ENCODE results near the gene VAV2. TPM values are rescaled to one million over a fixed set of nuclear protein-coding genes. Genes with fewer than 3 reads are reported as not detected.

Gene VAV2
- polyA plus RNA-seq, 1 of the 3 experiments (the other 2 are of a cell fraction) = 14.9 TPM

DNA sequence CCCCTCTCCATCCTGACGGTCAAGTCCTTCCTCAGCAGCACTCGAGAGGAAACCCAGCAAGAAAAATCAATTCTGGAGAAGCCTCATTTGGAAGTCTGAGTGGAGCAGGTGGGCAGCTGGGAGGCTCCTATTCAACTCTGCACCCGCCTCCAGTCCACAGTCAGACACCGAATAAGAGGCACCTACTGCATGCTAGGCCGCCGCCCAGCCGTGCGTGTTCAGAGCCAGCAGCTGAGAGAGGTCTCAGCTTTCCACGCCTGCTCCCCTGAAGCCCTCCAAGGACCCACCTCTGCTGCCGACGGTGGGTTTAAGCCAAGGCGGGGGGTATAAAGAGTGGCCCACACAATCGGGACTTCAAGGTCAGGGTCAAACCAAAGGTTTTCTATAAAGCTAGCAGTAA, 41.9 kb downstream of the VAV2 start:
- H3F3A ChIP-seq (replicated peaks; ENCODE audit: insufficient read depth) = peaks cover 7% of the 10 kb centered on the region
- no peak overlapping the region for H3K27ac ChIP-seq (ENCODE audit: low read depth in 2 of 2, low read length in 1 of 2)
- peaks cover 3 to 50% of the 10 kb centered on the region in 2 experiments; a peak in 3 of 4 replicates for H3K4me1 ChIP-seq (ENCODE audit: control insufficient read depth in 1 of 2, insufficient read depth in 2 of 2, low read depth in 1 of 2, low read length in 1 of 2)
- H3K4me2 ChIP-seq = no peak overlapping the region
- CTCF ChIA-PET = interaction anchor here (1.1 to 1.5 kb wide), 2 partner anchors 41 to 44 kb away, joined by 3 to 8 read pairs; no protein-coding TSS in a partner anchor
- POLR2A ChIA-PET = no interaction called here
- DNase-seq = no peak
- no peaks in the 10 kb centered on the region for H3K9me3 ChIP-seq
- peaks cover 84% of the 10 kb centered on the region for H4K20me1 ChIP-seq (ENCODE audit: insufficient read depth)
- no peak overlapping the region for H3K9ac ChIP-seq
- 89% methylated on average over 11 of the region's 13 CpGs for WGBS (ENCODE audit: low lambda C conversion rate)
- TF ChIP-seq IRF3 (IDR thresholded peaks at IDR 0.05; ENCODE audit: low read depth, low read length) (no peak), TAF1 (IDR thresholded peaks at IDR 0.05; ENCODE audit: borderline replicate concordance, low read depth, low read length) (no peak), RCOR1 (IDR thresholded peaks at IDR 0.05; ENCODE audit: low read length) (no peak)
- TF ChIP-seq, protein P1, sequence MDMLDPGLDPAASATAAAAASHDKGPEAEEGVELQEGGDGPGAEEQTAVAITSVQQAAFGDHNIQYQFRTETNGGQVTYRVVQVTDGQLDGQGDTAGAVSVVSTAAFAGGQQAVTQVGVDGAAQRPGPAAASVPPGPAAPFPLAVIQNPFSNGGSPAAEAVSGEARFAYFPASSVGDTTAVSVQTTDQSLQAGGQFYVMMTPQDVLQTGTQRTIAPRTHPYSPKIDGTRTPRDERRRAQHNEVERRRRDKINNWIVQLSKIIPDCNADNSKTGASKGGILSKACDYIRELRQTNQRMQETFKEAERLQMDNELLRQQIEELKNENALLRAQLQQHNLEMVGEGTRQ (IDR thresholded peaks at IDR 0.05; ENCODE audit: borderline replicate concordance, low read depth, low read length) = no peak
- no peaks in the 10 kb centered on the region for H3K27me3 ChIP-seq (ENCODE audit: insufficient read depth)
- H2AFZ ChIP-seq (ENCODE audit: low read depth) = no peak overlapping the region
- H3K9me2 ChIP-seq = no peaks in the 10 kb centered on the region
- peaks cover 98% of the 10 kb centered on the region for H3K79me2 ChIP-seq (ENCODE audit: insufficient read depth)
- no peaks in the 10 kb centered on the region for H3K36me3 ChIP-seq (replicated peaks in 1 of 2; ENCODE audit: control insufficient read depth in 1 of 2, insufficient read depth in 2 of 2, low read length in 1 of 2)
- no peak overlapping the region for H3K4me3 ChIP-seq (ENCODE audit: low read depth in 2 of 2, low read length in 1 of 2)

DNA sequence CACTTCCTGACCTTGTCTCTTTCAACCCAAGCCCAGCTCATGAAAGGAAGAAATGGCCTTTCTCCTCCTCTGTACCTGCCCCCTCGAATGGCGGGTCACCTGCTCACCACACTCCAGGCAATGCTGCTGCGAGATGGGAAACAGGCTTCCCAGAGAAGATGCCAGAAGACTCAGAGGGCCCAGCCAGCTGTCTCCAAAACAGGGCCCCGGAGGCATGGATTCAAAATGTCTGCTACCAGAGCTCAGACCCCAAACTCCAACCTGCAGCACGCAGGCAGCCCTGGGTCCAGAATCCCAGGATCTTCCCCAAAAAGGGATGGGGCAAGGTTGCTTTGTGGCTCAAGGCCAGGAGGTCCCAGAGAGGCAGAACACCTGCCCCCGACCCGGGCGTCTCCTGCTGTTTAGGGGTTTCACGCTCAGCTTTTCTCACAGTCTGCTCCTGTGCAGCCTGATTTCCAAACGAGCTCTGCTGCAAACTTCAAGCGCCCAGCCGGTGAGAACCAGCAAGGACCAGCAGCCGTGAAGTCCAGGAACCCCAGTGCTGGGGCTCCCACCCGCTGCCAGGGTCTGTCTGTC, 42.5 kb downstream of the VAV2 start:
- H3K9ac ChIP-seq = no peak overlapping the region
- no peak overlapping the region; a peak in 1 of 4 replicates for H3K27ac ChIP-seq (ENCODE audit: low read depth in 2 of 2, low read length in 1 of 2)
- no peak overlapping the region for H3K4me2 ChIP-seq
- H3K27me3 ChIP-seq (ENCODE audit: insufficient read depth) = no peaks in the 10 kb centered on the region
- H3K4me3 ChIP-seq (ENCODE audit: low read depth in 2 of 2, low read length in 1 of 2) = no peak overlapping the region
- POLR2A ChIA-PET = no interaction called here
- no peaks in the 10 kb centered on the region for H3K36me3 ChIP-seq (replicated peaks in 1 of 2; ENCODE audit: control insufficient read depth in 1 of 2, insufficient read depth in 2 of 2, low read length in 1 of 2)
- TF ChIP-seq GATA2 (CRISPR knock-in tag; IDR thresholded peaks at IDR 0.05) (no peak), RFX5 (IDR thresholded peaks at IDR 0.05; ENCODE audit: low read length) (no peak), RAD21 (IDR thresholded peaks at IDR 0.05; ENCODE audit: low read length) (no peak), CHD2 (IDR thresholded peaks at IDR 0.05; ENCODE audit: low read length, partially characterized antibody) (no peak), SIN3A (IDR thresholded peaks at IDR 0.05; ENCODE audit: borderline replicate concordance, low read depth, low read length) (no peak), MEF2A (IDR thresholded peaks at IDR 0.05; ENCODE audit: borderline replicate concordance, low read depth) (no peak), RCOR1 (IDR thresholded peaks at IDR 0.05; ENCODE audit: low read length) (no peak), TAF1 (IDR thresholded peaks at IDR 0.05; ENCODE audit: borderline replicate concordance, low read depth, low read length) (no peak), SMC3 (IDR thresholded peaks at IDR 0.05; ENCODE audit: low read depth, low read length) (no peak), TCF12 (IDR thresholded peaks at IDR 0.05) (no peak), FOSL2 (IDR thresholded peaks at IDR 0.05; ENCODE audit: borderline replicate concordance, low read depth) (no peak), NRF1 (IDR thresholded peaks at IDR 0.05; ENCODE audit: low read depth, low read length) (no peak), YY1 (IDR thresholded peaks at IDR 0.05; ENCODE audit: low read depth) (no peak), PBX3 (IDR thresholded peaks at IDR 0.05) (no peak), EZH2phosphoT487 (IDR thresholded peaks at IDR 0.05; ENCODE audit: borderline replicate concordance, low read depth) (no peak), RXRA (IDR thresholded peaks at IDR 0.05; ENCODE audit: borderline replicate concordance, low read depth) (no peak), GABPA (IDR thresholded peaks at IDR 0.05; ENCODE audit: low read depth) (no peak)
- TF ChIP-seq, protein P2, sequence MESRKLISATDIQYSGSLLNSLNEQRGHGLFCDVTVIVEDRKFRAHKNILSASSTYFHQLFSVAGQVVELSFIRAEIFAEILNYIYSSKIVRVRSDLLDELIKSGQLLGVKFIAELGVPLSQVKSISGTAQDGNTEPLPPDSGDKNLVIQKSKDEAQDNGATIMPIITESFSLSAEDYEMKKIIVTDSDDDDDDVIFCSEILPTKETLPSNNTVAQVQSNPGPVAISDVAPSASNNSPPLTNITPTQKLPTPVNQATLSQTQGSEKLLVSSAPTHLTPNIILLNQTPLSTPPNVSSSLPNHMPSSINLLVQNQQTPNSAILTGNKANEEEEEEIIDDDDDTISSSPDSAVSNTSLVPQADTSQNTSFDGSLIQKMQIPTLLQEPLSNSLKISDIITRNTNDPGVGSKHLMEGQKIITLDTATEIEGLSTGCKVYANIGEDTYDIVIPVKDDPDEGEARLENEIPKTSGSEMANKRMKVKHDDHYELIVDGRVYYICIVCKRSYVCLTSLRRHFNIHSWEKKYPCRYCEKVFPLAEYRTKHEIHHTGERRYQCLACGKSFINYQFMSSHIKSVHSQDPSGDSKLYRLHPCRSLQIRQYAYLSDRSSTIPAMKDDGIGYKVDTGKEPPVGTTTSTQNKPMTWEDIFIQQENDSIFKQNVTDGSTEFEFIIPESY (IDR thresholded peaks at IDR 0.05; ENCODE audit: borderline replicate concordance, low read depth) = no peak
- TF ChIP-seq, protein P1 (IDR thresholded peaks at IDR 0.05; ENCODE audit: borderline replicate concordance, low read depth, low read length) = no peak
- TF ChIP-seq, protein P3, sequence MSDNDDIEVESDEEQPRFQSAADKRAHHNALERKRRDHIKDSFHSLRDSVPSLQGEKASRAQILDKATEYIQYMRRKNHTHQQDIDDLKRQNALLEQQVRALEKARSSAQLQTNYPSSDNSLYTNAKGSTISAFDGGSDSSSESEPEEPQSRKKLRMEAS (IDR thresholded peaks at IDR 0.05; ENCODE audit: low read depth) = no peak
- CTCF ChIA-PET = interaction anchor here (0.8 to 1.5 kb wide), 4 partner anchors 10 to 44 kb away, joined by 3 to 8 read pairs (median 3); no protein-coding TSS in a partner anchor
- H2AFZ ChIP-seq (ENCODE audit: low read depth) = no peak overlapping the region
- peaks cover 10% of the 10 kb centered on the region for H3F3A ChIP-seq (replicated peaks; ENCODE audit: insufficient read depth)
- WGBS (ENCODE audit: low lambda C conversion rate) = 98% methylated on average over 6 of the region's 14 CpGs
- no peaks in the 10 kb centered on the region for H3K9me3 ChIP-seq
- H3K79me2 ChIP-seq (ENCODE audit: insufficient read depth) = peaks cover 96% of the 10 kb centered on the region
- H4K20me1 ChIP-seq (ENCODE audit: insufficient read depth) = peaks cover 78% of the 10 kb centered on the region
- DNase-seq = no peak
- H3K4me1 ChIP-seq (ENCODE audit: control insufficient read depth in 1 of 2, insufficient read depth in 2 of 2, low read depth in 1 of 2, low read length in 1 of 2) = peaks cover 7 to 51% of the 10 kb centered on the region in 2 experiments
- H3K9me2 ChIP-seq = no peaks in the 10 kb centered on the region

Measured in SK-N-SH (cell line).